SW480 (cell line): ENCODE results near the gene RYR2.
A peak's percentile ranks its signal among the peaks of the same experiment; 100 is the strongest.
"Not testable (repeated sequence)": the region's sequence is repeated elsewhere in the genome, so short reads cannot be mapped to it uniquely, and the experiment has no call there.

ENCODE experiments used
- DNase-seq: peaks from one replicate; pipeline ENCODE4 v3.0.0-alpha.2; 2016; ENCODE audit warnings: low spot score

The RYR2 gene

GRCh38 chr1:237568955-237569354 is 527.0 kb downstream of the RYR2 start:
- DNase-seq = peak; percentile 21

- DNase-seq = no peak
Measured at GRCh38 chr1:237570530-237570929, 528.5 kb downstream of the RYR2 start.

- no peak for DNase-seq
Measured at GRCh38 chr1:237574536-237574935, 532.6 kb downstream of the RYR2 start.

- no peak for DNase-seq
Measured at GRCh38 chr1:237578540-237578939, 536.6 kb downstream of the RYR2 start.

GRCh38 chr1:237580726-237581125 is 538.7 kb downstream of the RYR2 start:
- no peak for DNase-seq

GRCh38 chr1:237583270-237583669 is 541.3 kb downstream of the RYR2 start:
- DNase-seq = no peak

- DNase-seq = no peak
Measured at GRCh38 chr1:237583756-237584155, 541.8 kb downstream of the RYR2 start.

- no peak for DNase-seq
Measured at GRCh38 chr1:237590386-237590785, 548.4 kb downstream of the RYR2 start.

GRCh38 chr1:237591353-237591752 is 549.4 kb downstream of the RYR2 start:
- DNase-seq = no peak

GRCh38 chr1:237603036-237603568 is 561.1 kb downstream of the RYR2 start:
- not testable (repeated sequence) for DNase-seq

GRCh38 chr1:237608433-237608832 is 566.4 kb downstream of the RYR2 start:
- DNase-seq = no peak

GRCh38 chr1:237610157-237610556 is 568.2 kb downstream of the RYR2 start:
- no peak for DNase-seq

GRCh38 chr1:237613984-237614383 is 572.0 kb downstream of the RYR2 start:
- no peak for DNase-seq

- DNase-seq = no peak
Measured at GRCh38 chr1:237619553-237619952, 577.6 kb downstream of the RYR2 start.

GRCh38 chr1:237634922-237635321 is 592.9 kb downstream of the RYR2 start:
- DNase-seq = no peak

GRCh38 chr1:237638555-237638954 is 596.6 kb downstream of the RYR2 start:
- no peak for DNase-seq

- DNase-seq = no peak
Measured at GRCh38 chr1:237640011-237640671, 598.2 kb downstream of the RYR2 start.

GRCh38 chr1:237640966-237641365 is 599.0 kb downstream of the RYR2 start:
- no peak for DNase-seq

- DNase-seq = no peak
Measured at GRCh38 chr1:237650809-237651208, 608.8 kb downstream of the RYR2 start.

GRCh38 chr1:237655778-237656177 is 613.8 kb downstream of the RYR2 start:
- no peak for DNase-seq

GRCh38 chr1:237664348-237664747 is 622.4 kb downstream of the RYR2 start:
- no peak for DNase-seq

GRCh38 chr1:237670302-237670701 is 628.3 kb downstream of the RYR2 start:
- DNase-seq = no peak

- DNase-seq = no peak
Measured at GRCh38 chr1:237671262-237671661, 629.3 kb downstream of the RYR2 start.

- no peak for DNase-seq
Measured at GRCh38 chr1:237671935-237672334, 630.0 kb downstream of the RYR2 start.
